ENCODE measurements around the gene PRDM16.

The PRDM16 gene

DNA sequence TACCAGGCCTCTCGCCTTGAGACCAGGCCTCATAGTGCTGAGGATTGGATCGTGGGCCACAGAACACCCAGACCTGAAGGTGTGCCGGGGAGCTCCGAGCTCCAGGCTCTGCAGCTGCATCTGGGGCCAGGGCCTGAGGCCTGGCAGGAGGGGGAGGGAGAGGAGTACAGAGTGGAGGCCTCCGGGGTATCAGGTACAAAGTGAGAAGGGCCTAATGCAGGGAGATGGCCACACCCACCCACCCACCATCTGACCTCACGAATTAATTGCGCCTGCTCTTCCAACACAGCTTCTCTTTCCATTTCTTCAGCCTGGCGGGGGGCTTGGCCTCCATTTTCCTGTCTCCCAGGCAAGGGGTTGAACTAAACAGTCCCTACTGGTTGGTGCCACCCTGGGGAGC is 286.1 kb downstream of the PRDM16 start:
- no peak overlapping the region for H3K4me3 ChIP-seq (ENCODE audit: low read depth, low read length)
- TF ChIP-seq, protein P1, sequence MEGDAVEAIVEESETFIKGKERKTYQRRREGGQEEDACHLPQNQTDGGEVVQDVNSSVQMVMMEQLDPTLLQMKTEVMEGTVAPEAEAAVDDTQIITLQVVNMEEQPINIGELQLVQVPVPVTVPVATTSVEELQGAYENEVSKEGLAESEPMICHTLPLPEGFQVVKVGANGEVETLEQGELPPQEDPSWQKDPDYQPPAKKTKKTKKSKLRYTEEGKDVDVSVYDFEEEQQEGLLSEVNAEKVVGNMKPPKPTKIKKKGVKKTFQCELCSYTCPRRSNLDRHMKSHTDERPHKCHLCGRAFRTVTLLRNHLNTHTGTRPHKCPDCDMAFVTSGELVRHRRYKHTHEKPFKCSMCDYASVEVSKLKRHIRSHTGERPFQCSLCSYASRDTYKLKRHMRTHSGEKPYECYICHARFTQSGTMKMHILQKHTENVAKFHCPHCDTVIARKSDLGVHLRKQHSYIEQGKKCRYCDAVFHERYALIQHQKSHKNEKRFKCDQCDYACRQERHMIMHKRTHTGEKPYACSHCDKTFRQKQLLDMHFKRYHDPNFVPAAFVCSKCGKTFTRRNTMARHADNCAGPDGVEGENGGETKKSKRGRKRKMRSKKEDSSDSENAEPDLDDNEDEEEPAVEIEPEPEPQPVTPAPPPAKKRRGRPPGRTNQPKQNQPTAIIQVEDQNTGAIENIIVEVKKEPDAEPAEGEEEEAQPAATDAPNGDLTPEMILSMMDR (IDR thresholded peaks at IDR 0.05; ENCODE audit: borderline replicate concordance, insufficient read depth, low read depth, low read length): no peak

DNA sequence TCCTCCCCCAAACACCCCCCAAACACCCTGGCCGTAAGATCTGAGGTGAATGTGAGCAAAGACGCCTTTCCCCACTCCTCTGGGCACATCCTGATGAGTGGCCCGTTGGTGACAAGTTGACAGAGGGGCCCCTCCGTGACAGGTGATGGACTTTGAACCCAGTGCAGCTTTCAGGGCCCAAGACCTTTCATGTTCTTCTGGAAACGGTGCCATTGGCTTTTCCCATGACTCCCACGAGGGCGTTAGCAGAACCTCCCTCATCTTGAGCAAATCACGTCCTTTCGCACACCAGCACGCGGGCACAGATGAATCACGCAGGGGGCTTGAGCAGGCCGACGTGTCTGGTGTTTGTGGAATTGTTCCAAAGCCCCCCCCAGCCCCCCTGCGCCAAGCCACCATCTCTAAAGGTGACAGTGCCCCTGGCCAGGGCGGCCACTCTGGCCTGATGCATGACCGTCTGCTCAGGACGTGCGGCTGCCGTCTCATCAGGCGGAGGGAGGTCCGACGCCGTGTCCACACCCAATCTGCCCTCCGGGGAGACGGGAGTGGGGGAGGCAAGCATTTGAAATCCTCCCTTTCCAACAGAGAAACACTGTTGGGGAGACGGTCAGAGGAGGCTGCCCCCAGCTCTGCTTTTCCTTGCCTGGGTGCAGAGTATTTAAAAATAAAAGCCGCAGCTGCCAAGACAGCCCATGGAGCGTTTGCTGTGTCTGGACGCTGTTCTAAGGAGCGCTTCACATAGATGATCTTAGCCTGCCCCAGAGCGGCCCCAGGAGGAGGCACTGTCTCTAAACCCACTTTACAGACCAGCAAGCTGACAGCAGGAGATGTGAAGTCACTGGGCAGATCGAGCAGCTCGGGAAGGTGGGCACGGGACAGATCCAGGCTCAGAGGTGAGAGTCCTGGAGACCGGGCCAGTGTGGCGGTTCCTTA is 287.2 kb downstream of the PRDM16 start:
- TF ChIP-seq, protein P1 (IDR thresholded peaks at IDR 0.05; ENCODE audit: borderline replicate concordance, insufficient read depth, low read depth, low read length): no peak
- H3K4me3 ChIP-seq (ENCODE audit: low read depth, low read length): no peak overlapping the region

DNA sequence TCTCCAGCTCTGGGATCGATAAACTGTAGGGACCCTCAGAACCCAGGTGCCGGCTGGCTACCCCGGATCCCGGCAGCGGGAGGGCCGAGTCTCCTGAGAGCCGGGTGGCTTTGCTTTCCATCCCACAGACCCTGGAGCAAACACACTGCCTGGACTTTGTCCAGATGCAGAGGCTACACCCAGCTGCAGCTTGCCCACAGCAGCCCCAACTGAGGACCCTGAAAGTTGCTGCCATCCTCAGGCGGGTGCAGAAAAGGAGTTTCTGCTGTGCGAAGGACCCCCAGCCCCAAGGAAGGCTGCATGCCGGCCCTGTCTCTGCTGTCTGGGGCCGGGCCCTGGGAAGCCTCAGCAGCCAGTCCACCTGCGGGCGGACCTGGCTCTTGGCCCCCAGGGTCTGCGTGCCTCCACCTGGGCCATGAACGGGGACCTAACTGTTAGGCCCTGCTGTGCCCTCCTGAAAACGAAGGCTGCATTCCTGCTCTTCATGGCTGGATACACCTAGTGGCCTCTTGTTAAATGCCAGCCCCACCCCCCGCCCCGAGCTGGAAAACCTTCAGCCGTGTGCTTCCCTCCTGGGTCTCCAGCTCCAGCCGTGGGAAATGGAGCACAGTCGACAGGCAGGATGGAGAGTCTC is 287.9 kb downstream of the PRDM16 start:
- TF ChIP-seq, protein P1 (IDR thresholded peaks at IDR 0.05; ENCODE audit: borderline replicate concordance, insufficient read depth, low read depth, low read length): no peak
- H3K4me3 ChIP-seq (ENCODE audit: low read depth, low read length): no peak overlapping the region

DNA sequence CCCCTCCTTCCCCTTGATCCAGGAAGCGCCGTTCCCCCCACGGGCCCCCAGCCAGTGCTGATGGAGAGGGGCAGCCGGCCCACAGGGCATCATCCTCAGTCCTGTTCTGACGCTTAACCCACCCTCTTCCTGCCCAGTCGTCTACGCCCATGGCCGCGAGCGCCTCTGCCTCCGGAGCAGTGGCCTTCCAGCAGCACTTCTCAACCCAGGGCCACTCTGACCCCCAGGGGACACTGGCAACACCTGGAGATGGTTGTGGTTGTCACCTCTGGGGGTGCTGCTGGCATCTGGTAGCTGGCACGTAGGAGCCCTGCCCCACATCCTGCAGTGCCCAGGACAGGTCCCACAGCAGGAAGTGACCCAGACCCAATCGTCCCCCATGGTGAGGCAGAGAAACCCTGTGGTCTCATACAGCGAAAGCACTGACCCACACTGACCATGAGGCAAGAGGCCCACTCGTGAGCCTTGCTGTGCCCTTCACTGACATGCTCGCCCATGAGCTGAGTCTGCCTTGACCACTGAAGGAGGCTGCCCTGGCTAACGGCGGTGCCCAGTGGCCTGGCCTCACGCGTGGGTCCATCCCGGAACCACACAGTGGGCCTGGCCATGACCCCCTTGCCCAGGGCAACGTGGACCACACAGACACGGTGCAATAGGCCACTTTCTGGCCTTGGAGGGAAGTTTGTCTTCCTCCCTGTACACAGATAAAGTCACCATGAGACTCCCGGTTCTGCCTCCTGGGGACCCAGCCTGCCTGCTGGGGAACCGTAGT is 288.7 kb downstream of the PRDM16 start:
- no peak overlapping the region for H3K4me3 ChIP-seq (ENCODE audit: low read depth, low read length)
- TF ChIP-seq, protein P1 (IDR thresholded peaks at IDR 0.05; ENCODE audit: borderline replicate concordance, insufficient read depth, low read depth, low read length): no peak

DNA sequence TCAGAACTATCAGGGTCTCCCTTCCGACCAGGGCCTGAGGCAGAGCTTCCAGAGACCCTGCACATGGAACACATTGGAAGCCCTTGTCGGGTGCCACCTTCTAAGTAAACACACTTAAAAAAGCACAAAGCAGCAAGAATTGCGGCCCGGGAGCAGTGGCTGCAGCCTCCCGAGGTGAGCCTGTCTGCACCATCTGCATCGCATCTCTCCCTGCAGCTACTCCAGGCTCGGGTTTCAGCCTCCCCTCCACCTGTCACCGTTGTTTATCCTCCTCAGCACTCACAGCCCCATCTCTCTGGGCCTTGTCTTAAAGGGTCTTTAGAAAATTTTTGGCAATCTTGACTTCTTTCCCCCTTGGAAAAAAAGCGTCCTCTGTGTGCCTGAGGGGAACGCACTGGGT is 290.3 kb downstream of the PRDM16 start:
- H3K4me3 ChIP-seq (ENCODE audit: low read depth, low read length): no peak overlapping the region
- TF ChIP-seq, protein P1 (IDR thresholded peaks at IDR 0.05; ENCODE audit: borderline replicate concordance, insufficient read depth, low read depth, low read length): no peak

DNA sequence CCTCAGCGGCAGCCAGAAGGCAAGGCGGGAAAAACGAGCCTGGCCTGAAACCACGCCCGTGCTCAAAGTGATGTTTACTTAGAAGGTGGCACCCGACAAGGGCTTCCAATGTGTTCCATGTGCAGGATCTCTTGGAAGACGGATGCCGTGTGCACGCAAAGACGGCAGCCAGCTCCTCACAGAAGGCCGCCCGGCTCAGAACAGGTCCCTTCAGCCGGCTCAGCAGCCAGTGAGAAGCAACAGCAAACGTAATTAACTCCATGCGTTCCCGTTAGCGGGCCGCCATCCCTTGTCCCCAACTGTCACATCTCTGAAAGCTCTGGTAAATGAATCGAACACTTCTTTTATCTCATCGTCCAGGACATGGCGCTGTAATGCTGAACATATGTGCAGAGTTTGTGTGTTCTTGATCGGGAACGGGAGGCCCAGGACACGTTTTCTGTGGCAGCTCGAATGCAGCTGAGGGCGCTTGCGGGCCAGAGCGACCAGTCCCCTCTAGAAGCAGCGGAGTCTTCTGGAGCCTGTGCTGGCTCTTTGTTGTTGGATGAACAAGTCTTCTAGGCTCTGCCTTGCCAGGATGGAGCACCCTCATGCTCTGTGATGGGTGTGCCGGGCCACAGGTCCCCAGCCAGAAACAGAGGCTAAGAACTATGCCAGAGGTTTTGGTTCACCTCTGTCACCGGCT is 290.9 kb downstream of the PRDM16 start:
- H3K4me3 ChIP-seq (ENCODE audit: low read depth, low read length): no peak overlapping the region
- TF ChIP-seq, protein P1 (IDR thresholded peaks at IDR 0.05; ENCODE audit: borderline replicate concordance, insufficient read depth, low read depth, low read length): no peak

Data from GM12875 (cell line).